ENCODE results near the gene LMOD1. TPM values are rescaled to one million over a fixed set of nuclear protein-coding genes. Genes with fewer than 3 reads are reported as not detected.

Gene LMOD1
- total RNA-seq, 2 donors from 2014 or later, result not detected

- DNase-seq (no peak), ATAC-seq (replicated peaks in 1 of 2) (no peak)
- no peaks in the 10 kb centered on the region for H3K27me3 Mint-ChIP-seq (ENCODE audit: low read depth)
- peaks cover 12% of the 10 kb centered on the region for H3K4me1 Mint-ChIP-seq (ENCODE audit: low read depth)
- peaks cover 1 to 12% of the 10 kb centered on the region in 2 donors for H3K36me3 Mint-ChIP-seq (ENCODE audit: insufficient read depth in 2 of 2)
- no peak overlapping the region for H3K27ac Mint-ChIP-seq
- H3K4me3 Mint-ChIP-seq, result no peak overlapping the region
- H3K9me3 Mint-ChIP-seq, result no peaks in the 10 kb centered on the region
Observed at GRCh38 chr1:201848230-201848629, 98.1 kb downstream of the LMOD1 start.

- Mint-ChIP-seq H3K27ac (peak overlapping the region; percentile 80), H3K4me3 (no peak overlapping the region)
Observed at GRCh38 chr1:201847150-201847549, 99.2 kb downstream of the LMOD1 start.

More at GRCh38 chr1:201847150-201847549, 99.2 kb downstream of the LMOD1 start:
- peaks cover 0 to 8% of the 10 kb centered on the region in 2 donors for H3K36me3 Mint-ChIP-seq (ENCODE audit: insufficient read depth in 2 of 2)
- no peak for ATAC-seq (replicated peaks in 1 of 2)
- no peaks in the 10 kb centered on the region for H3K27me3 Mint-ChIP-seq (ENCODE audit: low read depth)
- no peaks in the 10 kb centered on the region for H3K9me3 Mint-ChIP-seq
- DNase-seq, result no peak
- peaks cover 12% of the 10 kb centered on the region for H3K4me1 Mint-ChIP-seq (ENCODE audit: low read depth)

Other genes with a start within 250 kb of the LMOD1 start
- gene IPO9, start 117.4 kb downstream of the LMOD1 start, total RNA-seq, result 10 to 100 TPM; 47.8 to 49.8 TPM
- gene SHISA4, start 57.6 kb downstream of the LMOD1 start, total RNA-seq, result under 1 TPM; 0.94 to 0.97 TPM
- gene TIMM17A, start 9.0 kb upstream of the LMOD1 start, total RNA-seq, result 10 to 100 TPM; 34.4 to 40.1 TPM
- 10 to 100 TPM; 43.2 to 46.4 TPM for gene RNPEP, start 36.1 kb upstream of the LMOD1 start, total RNA-seq
- under 1 TPM; 0.22 to 0.76 TPM for gene ELF3, start 64.0 kb upstream of the LMOD1 start, total RNA-seq
- gene GPR37L1, start 176.4 kb upstream of the LMOD1 start, total RNA-seq, result not detected
- gene ARL8A, start 198.2 kb upstream of the LMOD1 start, total RNA-seq, result 10 to 100 TPM; 58.1 to 77.1 TPM
- 100 to 1,000 TPM; 196 to 201 TPM for gene PTPN7, start 214.1 kb upstream of the LMOD1 start, total RNA-seq
- gene LGR6, start 247.3 kb upstream of the LMOD1 start, total RNA-seq, result under 1 TPM; 0.22 to 0.69 TPM

Measured in activated T-cell treated with anti-CD3 and anti-CD28 coated beads, Interleukin-2, amount 50 U/mL, for 72 hours (primary cell).